IPS-20b (cell line): ENCODE measurements around the gene NUDT14.

ENCODE experiments used
- H3K27ac ChIP-seq: one replicate; pipeline ENCODE4 v1.5.1; 2013; ENCODE audit warnings: low read length
- H3K27me3 ChIP-seq: 2 replicates; pipeline ENCODE4 v1.6.1; 2013; ENCODE audit warnings: mild to moderate bottlenecking, low read length, inconsistent platforms; ENCODE audit not compliant: insufficient read depth
- H3K36me3 ChIP-seq: 2 replicates; pipeline ENCODE4 v1.6.1; 2013; ENCODE audit warnings: low read depth, mild to moderate bottlenecking, inconsistent platforms, low read length, moderate library complexity; ENCODE audit not compliant: insufficient read depth
- H3K4me1 ChIP-seq: 2 replicates; pipeline ENCODE4 v1.6.1; 2013; ENCODE audit warnings: mild to moderate bottlenecking, control low read depth, inconsistent platforms, low read length, moderate library complexity; ENCODE audit not compliant: insufficient read depth
- H3K4me3 ChIP-seq: 2 replicates; pipeline ENCODE4 v1.5.1; 2013; ENCODE audit warnings: mild to moderate bottlenecking, low read length, inconsistent platforms
- H3K9ac ChIP-seq: 2 replicates; pipeline ENCODE4 v1.6.1; 2013; ENCODE audit warnings: low read depth, mild to moderate bottlenecking, inconsistent platforms, low read length, moderate library complexity
- H3K9me3 ChIP-seq: 2 replicates; pipeline ENCODE4 v1.6.1; 2013; ENCODE audit warnings: mild to moderate bottlenecking, low read depth, low read length, inconsistent platforms; ENCODE audit not compliant: insufficient read depth

NUDT14 gene

DNA sequence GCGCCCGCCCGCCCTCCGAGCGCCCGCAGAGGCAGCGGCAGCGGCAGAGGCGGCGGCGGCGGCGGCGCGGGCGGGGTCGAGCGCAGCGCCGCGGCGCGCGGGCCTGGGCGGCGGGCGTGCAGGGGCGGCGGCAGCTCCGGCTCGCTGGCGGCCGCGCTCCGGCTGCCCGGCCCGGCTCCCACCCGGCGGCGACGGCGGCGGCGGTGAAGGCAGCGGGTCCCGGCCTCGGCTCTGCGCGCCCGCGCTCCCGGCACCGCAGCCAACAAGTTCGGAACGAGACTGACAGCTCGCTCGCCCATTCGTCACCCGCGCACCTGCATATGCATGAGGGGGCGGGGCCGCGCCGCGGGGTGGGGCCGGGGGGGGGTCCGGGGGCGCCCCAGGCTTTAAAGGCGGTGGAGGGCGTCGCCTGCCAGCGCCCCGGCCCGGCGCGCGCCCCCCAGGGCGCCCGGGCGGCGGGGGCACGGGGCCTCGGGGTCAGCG lies 12.6 kb downstream of the NUDT14 start, which contains the start of gene JAG2:
Gene JAG2, minus strand, starts transcription at position 281 of the 483 bp plus-strand sequence. CDS start 356 bp downstream, outside the sequence.
- peaks cover 44% of the 10 kb centered on the region for H3K27me3 ChIP-seq
- H3K36me3 ChIP-seq: no peaks in the 10 kb centered on the region
- no peak within 1 kb of the TSS for H3K9ac ChIP-seq
- H3K9me3 ChIP-seq: no peaks in the 10 kb centered on the region
- H3K4me3 ChIP-seq: peak within 1 kb of the TSS; percentile 51; the same call in 1 of the 2 replicates
- H3K4me1 ChIP-seq: no peaks in the 10 kb centered on the region
- no peak within 1 kb of the TSS for H3K27ac ChIP-seq

DNA sequence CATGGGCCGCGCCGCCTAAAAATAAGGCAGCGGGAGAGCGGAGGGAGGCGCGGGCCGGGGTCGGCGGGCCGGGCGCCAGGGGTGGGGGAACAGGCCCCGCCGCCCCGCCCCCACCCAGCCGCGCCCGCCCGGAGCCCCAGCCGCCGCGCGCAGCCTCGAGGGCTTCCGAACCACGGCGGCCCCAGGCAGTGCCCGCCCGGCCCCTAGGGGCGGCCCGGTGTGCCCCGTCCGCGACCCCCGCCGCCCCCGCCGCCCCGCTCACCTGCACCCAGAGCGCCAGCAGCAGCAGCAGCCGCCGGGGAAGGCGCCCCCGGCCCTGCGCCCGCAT lies 13.1 kb downstream of the NUDT14 start:
- no peaks in the 10 kb centered on the region for H3K4me1 ChIP-seq
- no peak overlapping the region for H3K27ac ChIP-seq
- no peak overlapping the region for H3K9ac ChIP-seq
- peak overlapping the region; percentile 51; the same call in 1 of the 2 replicates for H3K4me3 ChIP-seq
- H3K9me3 ChIP-seq: no peaks in the 10 kb centered on the region
- H3K36me3 ChIP-seq: no peaks in the 10 kb centered on the region
- H3K27me3 ChIP-seq: peaks cover 44% of the 10 kb centered on the region

DNA sequence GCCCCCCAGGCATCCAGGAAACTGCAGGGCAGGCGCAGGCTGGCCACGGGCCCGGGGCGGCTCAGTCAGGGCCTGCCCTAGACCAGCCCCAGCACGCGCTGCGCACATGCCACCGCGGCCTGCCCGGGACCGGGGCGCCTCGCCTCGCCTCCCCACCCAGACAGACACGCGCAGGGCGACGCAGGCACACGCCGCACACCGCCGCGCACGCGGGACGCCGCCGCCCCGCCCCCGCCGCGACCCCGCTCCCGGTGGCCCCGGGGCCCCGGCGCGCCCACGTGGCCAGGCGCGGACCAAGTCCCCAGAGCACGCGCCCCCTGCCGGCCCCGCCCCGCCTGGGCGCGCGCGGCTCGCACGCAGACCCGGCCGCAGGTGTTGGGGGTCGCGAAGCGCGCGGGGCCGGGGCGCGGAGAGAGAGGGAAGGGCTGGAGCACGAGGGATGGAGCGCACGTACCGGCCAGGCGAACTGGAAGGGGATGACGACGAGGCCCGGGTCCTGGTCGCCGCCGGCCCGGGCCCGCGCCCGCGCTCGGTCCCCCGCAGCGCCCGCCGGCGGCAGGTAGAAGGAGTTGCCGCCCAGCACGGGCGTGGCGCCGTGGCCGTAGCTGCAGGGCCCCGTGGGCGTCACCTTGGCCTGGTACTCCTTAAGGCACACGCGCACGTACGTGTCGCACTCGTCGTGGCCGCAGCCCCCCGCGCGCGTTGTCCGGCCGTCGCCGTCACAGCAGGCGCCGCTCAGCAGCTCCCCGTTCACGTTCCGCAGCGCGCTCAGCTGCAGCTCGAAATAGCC lies 13.6 kb downstream of the NUDT14 start:
- Histone ChIP-seq H3K27ac (no peak overlapping the region), H3K4me1 (no peaks in the 10 kb centered on the region), H3K27me3 (peaks cover 44% of the 10 kb centered on the region), H3K9ac (no peak overlapping the region), H3K36me3 (no peaks in the 10 kb centered on the region), H3K9me3 (no peaks in the 10 kb centered on the region), H3K4me3 (peak overlapping the region; percentile 51; the same call in 1 of the 2 replicates)

DNA sequence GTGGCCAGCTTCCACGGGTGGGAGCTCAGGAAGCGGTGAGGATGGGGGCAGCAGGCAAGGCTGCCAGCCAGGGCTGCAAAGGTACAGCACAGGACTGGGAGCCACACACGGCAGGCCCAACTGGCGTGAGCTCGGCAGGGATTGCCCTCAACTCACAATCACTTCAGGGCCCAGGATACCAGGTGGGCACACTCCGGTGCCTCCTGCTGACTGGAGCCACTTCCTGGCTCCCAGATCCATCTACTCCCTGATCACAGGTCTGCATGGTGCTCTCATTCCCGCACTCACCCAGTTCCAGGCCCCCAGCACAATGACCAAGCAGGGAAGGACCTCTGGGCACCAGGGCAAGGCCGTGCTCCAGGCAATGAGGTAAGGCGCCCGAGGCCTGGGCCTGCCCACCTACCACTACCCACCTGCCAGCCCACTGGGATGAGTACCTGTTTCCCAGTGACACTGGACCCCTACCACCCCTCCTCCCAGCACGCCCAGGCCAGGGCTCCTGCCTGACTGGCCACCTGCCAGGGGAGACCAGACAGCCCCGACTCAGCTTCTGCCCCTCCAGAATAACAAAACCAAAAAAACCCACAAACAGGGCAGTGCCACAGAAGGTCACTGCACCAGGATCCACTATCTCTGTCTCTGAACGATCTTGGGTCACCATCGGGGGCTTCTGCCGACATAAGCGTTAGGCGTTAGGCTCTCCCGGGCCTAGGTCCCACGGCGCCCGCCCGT lies 14.4 kb downstream of the NUDT14 start:
- Histone ChIP-seq H3K27me3 (peaks cover 44% of the 10 kb centered on the region), H3K36me3 (no peaks in the 10 kb centered on the region), H3K4me1 (no peaks in the 10 kb centered on the region), H3K4me3 (no peak overlapping the region), H3K27ac (no peak overlapping the region), H3K9ac (no peak overlapping the region), H3K9me3 (no peaks in the 10 kb centered on the region)

GRCh38 chr14:105165761-105166485 lies 15.2 kb downstream of the NUDT14 start:
- Histone ChIP-seq H3K4me1 (no peaks in the 10 kb centered on the region), H3K27ac (no peak overlapping the region)

DNA sequence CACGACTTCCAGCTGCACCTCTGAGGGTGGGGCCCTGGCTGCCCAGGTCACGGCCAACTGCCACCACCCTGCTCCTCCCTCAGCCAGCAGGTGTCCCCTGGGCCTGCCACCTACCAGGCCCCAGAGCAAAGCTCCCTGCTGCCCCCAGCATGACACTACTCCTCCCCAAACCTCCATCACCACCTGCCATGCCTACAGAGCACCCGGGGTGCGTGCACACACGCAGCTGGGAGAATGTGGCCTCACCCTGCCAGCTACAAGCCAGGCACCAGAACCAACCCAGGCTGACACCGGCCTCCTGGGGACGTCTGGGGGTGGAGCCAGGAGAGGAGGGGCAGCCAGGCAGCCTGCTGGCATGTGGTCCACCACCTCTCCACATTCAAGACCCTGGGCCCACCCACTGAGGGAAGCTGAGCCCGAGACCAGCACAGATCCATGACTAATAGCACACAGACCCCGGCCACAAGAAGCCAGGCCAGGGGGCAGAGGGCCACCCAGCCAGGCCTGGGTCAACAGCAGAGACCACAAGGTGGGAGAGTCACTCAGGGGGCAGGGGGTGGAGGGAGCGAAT lies 15.9 kb downstream of the NUDT14 start:
- H3K27me3 ChIP-seq: peaks cover 34% of the 10 kb centered on the region
- no peaks in the 10 kb centered on the region for H3K4me1 ChIP-seq
- no peak overlapping the region for H3K4me3 ChIP-seq
- H3K9ac ChIP-seq: no peak overlapping the region
- H3K27ac ChIP-seq: no peak overlapping the region
- no peaks in the 10 kb centered on the region for H3K36me3 ChIP-seq
- no peaks in the 10 kb centered on the region for H3K9me3 ChIP-seq

More at GRCh38 chr14:105165761-105166485, 15.2 kb downstream of the NUDT14 start:
- Histone ChIP-seq H3K27me3 (peaks cover 40% of the 10 kb centered on the region), H3K36me3 (no peaks in the 10 kb centered on the region), H3K9ac (no peak overlapping the region), H3K4me3 (no peak overlapping the region), H3K9me3 (no peaks in the 10 kb centered on the region)

- no peaks in the 10 kb centered on the region for H3K4me1 ChIP-seq
- H3K9ac ChIP-seq: no peak overlapping the region
- no peak overlapping the region for H3K27ac ChIP-seq
- no peaks in the 10 kb centered on the region for H3K36me3 ChIP-seq
- no peaks in the 10 kb centered on the region for H3K9me3 ChIP-seq
- peaks cover 22% of the 10 kb centered on the region for H3K27me3 ChIP-seq
- no peak overlapping the region for H3K4me3 ChIP-seq
Observed at GRCh38 chr14:105163040-105163742, 17.9 kb downstream of the NUDT14 start.

DNA sequence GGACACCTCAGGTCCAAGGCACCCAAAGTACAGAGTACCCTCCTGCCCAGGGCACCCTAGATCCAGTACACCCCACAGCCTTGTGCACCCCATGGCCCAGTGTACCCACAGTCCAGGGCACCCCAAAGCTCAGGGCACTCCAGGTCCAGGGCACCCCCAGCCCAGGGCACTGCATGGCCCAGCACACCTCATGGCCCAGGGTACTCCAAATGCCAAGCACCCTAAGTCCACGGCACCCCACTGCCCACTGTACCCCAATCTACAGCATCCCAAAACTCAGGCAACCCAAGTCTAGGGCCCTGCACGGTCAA lies 18.5 kb downstream of the NUDT14 start:
- H3K4me3 ChIP-seq: no peak overlapping the region
- no peak overlapping the region for H3K9ac ChIP-seq
- H3K4me1 ChIP-seq: no peaks in the 10 kb centered on the region
- peaks cover 19% of the 10 kb centered on the region for H3K27me3 ChIP-seq
- H3K36me3 ChIP-seq: no peaks in the 10 kb centered on the region
- H3K27ac ChIP-seq: no peak overlapping the region
- H3K9me3 ChIP-seq: no peaks in the 10 kb centered on the region

DNA sequence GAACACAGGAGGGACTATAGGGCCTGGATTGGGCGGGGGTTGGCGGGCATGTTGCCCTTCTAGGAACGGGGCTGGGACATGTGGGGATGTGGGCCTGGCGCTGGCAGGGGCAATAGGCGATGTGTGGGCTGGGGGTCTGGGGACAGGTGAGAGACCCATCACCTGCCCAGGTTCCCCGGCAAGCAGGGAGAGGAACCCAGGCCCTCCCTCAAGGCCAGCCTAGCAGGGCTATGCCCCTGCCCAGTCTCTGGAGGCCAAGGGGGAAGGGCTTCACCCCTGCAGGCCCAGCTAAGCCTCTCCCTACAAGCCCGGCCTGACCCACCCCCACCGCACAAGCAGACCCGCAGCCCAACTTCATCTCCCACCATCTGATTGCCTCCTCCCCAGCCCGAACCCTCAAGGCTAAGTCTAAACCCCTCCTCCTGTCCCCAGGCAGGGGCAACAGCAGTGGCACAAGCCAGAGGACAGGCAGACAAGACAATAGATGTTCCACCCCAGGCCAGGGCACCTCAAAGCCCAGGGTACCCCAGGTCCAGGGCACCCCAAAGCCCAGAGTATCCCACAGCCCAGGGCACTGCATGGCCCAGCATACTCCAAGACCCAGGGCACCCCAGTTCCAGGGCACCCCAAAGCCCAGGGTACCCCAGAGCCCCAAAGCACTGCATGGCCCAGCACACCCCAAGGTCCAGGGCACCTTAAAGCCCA lies 19.0 kb downstream of the NUDT14 start:
- H3K4me1 ChIP-seq: no peaks in the 10 kb centered on the region
- H3K27ac ChIP-seq: no peak overlapping the region
- peaks cover 16% of the 10 kb centered on the region for H3K27me3 ChIP-seq
- no peak overlapping the region for H3K4me3 ChIP-seq
- H3K9me3 ChIP-seq: no peaks in the 10 kb centered on the region
- H3K9ac ChIP-seq: no peak overlapping the region
- no peaks in the 10 kb centered on the region for H3K36me3 ChIP-seq

GRCh38 chr14:105161309-105161708 lies 19.8 kb downstream of the NUDT14 start:
- H3K27me3 ChIP-seq: peaks cover 8% of the 10 kb centered on the region; the same call in 1 of the 2 replicates
- no peaks in the 10 kb centered on the region for H3K36me3 ChIP-seq
- no peak overlapping the region for H3K4me3 ChIP-seq
- no peaks in the 10 kb centered on the region for H3K9me3 ChIP-seq
- no peak overlapping the region for H3K27ac ChIP-seq
- no peak overlapping the region for H3K9ac ChIP-seq
- no peaks in the 10 kb centered on the region for H3K4me1 ChIP-seq
